ENCODE results near the gene TIMELESS. TPM values are rescaled to one million over a fixed set of nuclear protein-coding genes. Genes with fewer than 3 reads are reported as not detected.
"Not testable (repeated sequence)": the region's sequence is repeated elsewhere in the genome, so short reads cannot be mapped to it uniquely, and the experiment has no call there.

Gene TIMELESS, protein sequence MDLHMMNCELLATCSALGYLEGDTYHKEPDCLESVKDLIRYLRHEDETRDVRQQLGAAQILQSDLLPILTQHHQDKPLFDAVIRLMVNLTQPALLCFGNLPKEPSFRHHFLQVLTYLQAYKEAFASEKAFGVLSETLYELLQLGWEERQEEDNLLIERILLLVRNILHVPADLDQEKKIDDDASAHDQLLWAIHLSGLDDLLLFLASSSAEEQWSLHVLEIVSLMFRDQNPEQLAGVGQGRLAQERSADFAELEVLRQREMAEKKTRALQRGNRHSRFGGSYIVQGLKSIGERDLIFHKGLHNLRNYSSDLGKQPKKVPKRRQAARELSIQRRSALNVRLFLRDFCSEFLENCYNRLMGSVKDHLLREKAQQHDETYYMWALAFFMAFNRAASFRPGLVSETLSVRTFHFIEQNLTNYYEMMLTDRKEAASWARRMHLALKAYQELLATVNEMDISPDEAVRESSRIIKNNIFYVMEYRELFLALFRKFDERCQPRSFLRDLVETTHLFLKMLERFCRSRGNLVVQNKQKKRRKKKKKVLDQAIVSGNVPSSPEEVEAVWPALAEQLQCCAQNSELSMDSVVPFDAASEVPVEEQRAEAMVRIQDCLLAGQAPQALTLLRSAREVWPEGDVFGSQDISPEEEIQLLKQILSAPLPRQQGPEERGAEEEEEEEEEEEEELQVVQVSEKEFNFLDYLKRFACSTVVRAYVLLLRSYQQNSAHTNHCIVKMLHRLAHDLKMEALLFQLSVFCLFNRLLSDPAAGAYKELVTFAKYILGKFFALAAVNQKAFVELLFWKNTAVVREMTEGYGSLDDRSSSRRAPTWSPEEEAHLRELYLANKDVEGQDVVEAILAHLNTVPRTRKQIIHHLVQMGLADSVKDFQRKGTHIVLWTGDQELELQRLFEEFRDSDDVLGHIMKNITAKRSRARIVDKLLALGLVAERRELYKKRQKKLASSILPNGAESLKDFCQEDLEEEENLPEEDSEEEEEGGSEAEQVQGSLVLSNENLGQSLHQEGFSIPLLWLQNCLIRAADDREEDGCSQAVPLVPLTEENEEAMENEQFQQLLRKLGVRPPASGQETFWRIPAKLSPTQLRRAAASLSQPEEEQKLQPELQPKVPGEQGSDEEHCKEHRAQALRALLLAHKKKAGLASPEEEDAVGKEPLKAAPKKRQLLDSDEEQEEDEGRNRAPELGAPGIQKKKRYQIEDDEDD
- 9.4 TPM for total RNA-seq

DNA sequence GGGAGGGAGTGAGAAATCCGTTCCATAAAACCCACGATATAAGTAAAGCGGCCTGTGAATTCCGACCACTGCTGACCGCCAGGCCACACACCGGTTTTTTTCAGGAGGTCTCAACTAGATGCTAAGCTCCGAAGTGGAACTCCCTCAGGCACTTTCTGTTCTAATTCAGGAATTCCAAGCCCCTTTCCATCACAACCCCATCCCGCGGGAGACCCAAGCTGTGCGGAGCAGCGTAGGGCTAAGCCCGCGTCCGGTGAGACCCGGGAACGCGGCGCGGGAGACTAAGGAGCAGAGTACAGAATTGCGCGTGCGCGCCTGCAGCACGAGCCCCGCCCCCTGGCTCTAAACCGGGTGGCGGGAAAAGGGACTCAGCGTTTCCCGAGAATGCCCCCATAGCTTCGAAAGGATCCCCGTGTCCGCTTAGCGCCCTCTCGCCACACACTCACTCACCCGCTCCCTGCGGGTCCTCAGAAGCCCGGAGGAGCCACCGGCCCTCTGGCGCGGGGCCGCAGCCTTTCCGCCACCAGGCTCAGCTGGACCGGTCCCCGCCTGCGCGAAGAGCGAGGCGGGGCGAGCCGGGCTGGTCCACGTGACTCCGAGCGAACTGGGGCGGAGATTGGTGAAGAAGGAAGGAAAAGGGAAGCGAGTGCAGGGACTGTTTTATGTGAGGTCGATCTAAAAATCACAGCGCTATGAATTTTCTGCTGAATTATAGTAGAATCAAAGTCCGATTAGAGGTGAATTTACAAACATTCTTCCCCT is at the start of gene TIMELESS:
Gene TIMELESS, minus strand, starts transcription at position 567 of the 762 bp plus-strand sequence. CDS start 15,256 bp downstream, outside the sequence.
- peak; percentile 90 for DNase-seq

DNA sequence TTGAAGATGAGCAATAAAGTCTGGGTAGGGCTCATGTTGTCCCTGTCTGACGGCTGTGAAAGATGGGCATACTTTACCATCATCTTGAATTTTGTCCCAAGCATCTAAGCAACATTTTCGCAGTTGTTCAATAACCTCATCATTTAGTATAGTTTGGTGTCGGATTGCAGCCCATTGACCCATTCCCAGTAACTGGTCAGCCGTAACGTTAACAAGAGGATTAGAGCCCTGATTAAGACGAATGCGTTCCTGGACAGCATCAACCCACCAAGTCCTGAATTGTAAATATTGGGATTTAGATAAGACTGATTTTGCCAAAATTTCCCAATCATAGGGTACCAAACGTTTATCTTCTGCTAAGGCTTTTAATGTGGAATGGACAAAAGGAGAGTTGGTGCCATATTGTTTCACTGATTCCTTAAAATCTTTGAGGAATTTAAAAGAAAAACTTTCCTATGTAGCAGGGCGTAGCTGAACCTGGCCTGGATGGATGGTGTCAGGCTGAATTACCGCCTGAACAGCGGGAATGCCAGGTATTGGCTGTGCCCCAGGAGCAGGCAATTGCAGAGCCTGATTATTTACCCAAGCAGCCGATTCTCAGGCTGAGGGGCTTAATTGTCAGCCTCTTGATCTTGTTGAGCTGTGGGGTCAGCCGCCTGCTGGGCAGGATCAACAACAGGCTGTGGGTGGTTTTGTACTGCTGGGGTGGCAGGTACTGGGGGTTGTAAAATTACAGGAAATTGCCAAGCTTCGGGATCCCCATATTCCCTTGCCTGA is 49.1 kb upstream of the TIMELESS start:
- not testable (repeated sequence) for DNase-seq

DNA sequence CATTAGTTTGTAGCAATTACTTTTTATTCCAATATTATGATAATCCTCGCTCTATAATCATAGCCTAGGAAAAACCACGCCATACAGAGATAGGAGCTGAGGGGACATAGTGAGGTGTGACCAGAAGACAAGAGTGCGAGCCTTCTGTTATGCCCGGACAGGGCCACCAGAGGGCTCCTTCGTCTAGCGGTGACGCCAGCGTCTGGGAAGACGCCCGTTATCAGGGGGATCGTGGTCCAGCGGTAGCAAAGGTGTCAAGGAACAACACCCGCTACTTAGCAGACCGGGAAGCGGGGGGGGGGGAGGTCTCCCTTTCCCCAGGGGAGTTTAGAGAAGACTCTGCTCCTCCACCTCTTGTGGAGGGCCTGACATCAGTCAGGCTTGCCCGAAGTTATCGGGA is 47.5 kb upstream of the TIMELESS start:
- DNase-seq, result not testable (repeated sequence)

DNA sequence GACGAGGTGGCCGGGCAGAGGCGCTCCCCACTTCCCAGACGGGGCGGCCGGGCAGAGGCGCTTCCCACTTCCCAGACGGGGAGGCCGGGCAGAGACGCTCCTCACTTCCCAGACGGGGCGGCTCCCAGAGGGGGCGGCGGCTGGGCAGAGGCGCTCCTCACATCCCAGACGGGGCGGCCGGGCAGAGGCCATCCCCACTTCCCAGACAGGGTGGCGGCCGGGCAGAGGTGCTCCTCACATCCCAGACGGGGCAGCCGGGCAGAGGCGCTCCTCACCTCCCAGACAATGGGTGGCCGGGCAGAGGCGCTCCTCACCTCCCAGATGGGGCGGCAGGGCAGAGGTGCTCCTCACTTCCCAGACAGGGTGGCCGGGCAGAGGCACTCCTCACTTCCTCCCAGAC is 45.3 kb upstream of the TIMELESS start:
- DNase-seq, result not testable (repeated sequence)

DNA sequence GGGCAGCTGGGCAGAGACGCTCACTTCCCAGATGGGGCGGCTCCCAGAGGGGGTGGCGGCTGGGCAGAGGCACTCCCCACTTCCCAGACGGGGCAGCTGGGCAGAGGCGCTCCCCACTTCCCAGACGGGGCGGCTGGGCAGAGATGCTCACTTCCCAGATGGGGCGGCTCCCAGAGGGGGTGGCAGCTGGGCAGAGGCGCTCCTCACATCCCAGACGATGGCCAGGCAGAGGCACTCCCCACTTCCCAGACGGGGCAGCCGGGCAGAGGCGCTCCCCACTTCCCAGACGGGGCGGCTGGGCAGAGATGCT is 44.8 kb upstream of the TIMELESS start:
- DNase-seq, result not testable (repeated sequence)

DNA sequence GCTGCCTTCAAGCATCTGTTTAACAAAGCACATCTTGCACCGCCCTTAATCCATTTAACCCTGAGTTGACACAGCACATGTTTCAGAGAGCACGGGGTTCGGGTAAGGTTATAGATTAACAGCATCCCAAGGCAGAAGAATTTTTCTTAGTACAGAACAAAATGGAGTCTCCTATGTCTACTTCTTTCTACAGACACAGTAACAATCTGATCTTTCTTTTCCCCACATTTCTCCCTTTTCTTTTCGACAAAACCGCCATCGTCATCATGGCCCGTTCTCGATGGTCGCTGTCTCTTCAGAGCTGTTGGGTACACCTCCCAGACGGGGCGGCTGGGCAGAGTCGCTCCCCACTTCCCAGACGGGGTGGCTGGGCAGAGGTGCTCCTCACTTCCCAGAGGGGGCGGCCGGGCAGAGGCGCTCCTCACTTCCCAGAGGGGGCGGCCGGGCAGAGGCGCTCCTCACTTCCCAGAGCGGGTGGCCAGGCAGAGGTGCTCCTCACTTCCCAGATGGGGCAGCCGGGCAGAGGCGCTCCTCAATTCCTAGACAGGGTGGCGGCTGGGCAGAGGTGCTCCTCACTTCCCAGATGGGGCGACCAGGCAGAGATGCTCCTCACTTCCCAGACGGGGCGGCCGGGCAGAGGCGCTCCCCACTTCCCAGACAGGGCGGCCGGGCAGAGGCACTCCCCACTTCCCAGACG is 44.3 kb upstream of the TIMELESS start:
- not testable (repeated sequence) for DNase-seq

DNA sequence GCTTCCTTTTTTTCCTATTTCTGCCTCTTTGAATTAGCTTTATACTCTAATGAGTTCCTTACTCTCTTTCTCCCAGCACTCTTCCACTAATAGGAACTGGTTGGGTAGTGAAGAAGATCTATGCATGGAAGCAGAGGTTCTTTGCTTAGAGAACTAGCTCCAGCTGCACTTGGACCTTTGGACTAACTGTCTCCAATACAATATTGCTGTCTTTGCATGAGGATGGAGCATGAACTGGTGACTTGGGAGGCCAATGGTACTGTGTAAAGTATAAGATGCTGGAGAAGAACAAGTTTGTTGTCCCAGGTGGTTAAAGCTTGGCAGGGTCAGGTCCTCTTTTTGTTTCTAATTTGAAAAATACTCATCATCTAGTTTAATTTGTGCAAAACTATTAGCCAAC is 41.1 kb upstream of the TIMELESS start:
- no peak for DNase-seq

DNA sequence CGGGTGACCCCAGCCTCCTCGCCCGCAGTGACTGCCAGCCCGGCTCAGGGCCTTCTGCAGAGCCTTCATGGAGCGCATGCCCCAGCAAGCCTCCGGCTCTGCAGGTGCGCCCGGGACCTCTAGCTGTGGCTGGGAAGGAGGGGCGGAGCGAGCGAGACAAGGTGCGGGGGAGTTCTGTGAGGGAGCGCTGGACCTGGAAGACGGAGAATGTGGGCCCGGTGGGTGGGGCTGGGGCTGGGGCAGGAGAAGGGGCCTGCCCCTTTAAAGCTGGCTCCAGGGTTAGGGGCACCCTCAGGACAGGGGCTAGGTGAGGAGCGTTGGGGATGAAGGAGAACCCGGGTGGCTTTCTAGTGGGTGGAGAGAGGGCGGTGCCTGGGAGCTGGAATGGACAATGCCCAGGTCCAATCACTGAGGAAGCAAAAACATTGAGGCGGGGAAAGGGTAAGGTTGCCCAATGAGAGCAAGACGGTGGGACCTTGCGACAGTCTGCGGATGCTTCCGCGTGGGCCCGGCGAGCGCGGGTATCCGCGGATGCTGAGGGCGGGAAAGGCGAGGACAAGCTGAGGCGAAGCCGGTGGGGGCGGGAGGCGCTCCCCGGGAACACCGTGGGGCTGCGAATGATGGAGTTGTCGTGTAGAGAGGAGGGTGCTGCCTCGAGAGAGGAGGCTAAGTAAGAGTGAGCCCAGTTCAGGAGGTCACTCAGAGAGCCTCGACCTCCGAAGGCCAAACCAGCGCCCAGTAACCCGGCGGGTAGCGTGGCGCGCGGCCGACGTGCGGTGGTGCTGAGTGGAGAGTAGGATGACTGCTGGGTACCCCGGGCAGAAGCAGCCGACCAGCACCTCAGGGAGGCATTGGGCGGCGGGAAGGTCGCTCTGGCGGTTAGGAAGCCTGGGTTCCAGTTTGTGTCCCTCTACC is 39.1 kb upstream of the TIMELESS start, which contains the start of gene GLS2:
Gene GLS2, minus strand, starts transcription at position 121 of the 915 bp plus-strand sequence. Its CDS starts 43 bp downstream, at position 78.
- DNase-seq, result peak; percentile 18

DNA sequence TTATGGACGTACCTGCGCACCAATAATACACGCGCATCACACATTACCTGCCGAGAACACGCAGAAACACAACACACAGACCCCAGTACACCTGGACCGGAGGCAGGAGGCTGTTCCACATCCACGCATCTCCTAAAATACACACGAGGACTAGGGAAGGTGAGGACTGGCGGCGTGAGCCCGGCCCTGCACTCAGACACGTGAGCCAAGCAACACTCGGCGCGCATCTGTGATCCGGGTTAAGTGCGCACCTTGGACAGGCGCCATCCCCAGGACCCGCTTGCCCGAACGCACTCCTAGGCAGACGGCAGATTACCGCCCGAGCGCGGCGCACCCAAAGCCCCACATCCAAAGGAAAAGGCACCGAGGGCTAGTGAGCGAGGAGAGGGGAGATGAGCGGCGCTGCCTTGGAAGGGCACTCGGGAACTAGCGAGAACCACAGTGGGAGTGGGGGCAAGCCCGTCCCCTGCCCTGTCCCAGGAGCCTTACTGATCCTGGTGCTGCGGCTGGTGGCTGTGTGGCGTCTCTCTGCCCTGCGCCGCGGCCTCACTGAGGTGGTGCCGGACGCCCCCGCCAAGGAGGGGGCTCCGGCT is 38.3 kb upstream of the TIMELESS start:
- no peak for DNase-seq

DNA sequence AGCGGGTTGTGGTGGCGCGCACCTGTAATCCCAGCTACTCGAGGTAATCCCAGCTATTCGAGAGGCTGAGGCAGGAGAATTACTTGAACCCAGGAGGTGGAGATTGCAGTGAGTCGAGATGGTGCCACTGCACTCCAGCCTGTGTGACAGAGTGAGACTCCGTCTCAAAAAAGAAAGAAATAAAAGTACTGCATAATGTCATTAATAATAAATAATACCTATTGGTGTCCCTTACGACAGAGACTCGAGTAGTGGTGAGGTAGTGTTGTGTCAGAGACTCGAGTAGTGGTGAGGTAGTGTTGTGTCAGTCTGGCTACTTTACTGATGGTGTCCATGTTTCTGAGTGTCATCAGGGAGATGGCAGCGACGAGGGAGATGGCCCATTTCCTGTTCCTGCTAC is 37.5 kb upstream of the TIMELESS start:
- DNase-seq, result no peak

DNA sequence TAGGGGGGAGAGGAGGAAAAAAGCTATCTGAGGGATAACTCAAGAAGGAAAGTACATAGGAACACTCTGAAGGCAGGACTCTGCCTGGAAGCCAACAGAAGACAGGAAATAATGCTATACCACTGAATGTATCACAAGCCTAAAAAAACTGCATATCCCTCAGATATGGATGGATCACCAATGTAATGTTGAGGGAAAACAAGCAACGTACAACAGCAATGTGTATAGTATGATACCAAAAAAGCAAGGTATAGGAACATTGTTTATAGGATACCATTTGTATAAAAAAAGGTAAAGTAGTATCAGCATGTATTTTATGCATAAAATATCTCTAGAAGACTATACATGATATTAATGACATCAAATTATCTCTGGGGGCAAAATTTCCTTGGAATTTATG is 35.3 kb upstream of the TIMELESS start:
- no peak for DNase-seq

DNA sequence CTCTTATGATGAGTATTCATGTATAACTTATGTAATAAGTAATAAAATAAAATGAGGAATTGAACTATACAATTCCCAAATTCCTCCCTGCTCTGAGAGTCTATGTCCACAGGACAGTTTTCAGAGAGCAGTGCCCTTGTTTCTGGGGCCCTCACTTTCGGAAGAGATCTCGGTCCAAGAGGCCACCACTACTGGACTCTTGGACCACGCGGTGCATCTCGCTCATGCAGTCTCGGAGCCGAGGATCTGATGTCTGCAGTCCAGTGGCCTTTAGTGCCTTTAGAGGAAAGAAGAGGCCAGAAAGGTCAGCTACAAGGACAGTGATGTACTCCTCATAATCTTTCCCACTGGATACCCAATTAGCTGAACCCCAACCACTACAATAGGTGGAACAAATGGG is 30.4 kb upstream of the TIMELESS start:
- DNase-seq, result no peak

DNA sequence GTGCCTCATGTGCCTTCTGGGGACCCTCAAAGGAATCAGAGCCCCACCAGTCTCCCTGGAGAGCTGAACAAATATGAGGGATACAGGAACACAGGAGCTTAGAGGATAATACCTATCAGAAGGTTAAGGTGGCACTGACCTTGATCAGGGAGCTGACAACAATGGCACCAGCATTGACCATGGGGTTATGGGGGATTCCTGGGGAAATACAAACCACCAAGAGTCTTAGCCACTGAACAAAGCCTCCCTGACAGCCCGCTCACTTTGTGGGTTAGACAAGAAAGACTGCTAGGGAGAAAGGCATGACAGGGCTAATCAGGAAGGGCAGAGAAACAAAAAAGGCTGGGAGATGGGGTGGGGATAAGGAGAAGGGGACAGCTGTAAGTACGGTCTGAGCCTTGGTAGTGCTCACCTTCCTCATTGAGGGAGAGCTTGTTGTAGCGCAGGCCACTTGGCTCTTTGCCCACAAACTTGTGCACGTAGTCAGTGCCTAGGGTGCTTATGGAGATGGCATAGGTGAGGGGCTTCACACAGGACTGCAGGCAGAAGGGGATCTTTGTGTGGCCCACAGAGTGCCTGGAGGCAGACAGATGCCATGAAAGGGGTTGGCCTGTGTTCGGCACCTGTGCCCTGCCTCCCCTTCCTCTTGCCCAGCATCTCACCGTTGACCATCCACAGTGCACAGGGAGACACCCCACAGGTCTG is 28.4 kb upstream of the TIMELESS start:
- DNase-seq, result no peak

DNA sequence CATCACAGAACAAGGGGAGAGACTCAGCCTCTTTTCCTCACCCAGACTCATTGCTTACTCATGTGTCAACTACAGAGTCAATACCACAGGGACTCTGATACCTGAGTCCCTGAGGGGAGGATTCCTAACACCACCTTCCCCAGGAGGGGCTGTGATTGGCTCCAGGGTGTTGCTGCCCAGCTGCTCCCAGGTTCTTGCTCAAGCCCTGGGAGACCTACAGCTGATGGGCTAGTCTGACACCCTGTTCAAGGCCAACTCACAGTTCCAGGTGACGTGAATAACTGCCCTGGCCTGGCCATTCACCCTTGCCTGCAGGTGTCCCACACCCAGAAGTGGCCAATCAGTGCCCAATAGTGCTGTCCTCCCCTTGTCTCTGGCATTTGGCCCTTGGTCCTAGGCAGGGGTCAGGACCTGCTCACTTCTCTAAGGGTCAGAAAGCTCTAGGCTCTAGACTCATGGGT is 27.8 kb upstream of the TIMELESS start:
- DNase-seq, result no peak

DNA sequence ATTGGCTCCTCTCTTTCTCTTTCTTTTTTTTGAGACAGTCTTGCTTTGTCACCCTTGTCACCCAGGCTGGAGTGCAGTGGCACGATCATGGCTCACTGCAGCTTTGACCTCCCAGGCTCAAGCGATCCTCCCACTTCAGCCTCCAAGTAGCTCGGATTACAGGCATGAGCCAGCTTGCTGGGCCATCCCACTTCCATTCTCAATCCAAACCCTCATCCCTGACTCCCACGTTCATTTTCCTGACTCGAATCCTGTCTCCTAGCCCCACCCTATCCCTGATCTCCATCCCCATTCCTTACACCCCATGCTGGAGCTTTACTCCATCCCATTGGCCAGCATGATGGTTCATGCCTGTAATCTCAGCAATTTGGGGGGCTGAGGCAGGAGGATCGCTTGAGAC is 26.9 kb upstream of the TIMELESS start:
- DNase-seq, result no peak

DNA sequence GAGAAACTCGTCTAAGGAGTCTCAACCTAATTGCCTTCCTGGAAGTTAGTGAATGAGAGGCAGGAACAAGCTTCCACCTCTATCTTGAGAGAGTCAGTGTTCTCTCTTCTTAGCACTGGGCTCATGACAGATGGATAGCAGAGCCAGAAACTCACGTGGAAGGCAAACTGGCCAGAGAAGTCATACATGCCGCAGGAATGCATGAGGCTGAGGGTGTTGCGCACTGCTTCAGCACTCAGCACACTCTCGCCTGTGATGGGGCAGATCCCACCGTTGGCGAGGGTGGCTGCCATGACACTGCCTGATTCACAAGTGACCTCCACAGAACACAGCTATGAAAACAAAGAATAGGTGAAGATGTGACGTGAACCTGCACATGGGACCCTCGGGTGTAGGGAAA is 25.2 kb upstream of the TIMELESS start:
- no peak for DNase-seq

DNA sequence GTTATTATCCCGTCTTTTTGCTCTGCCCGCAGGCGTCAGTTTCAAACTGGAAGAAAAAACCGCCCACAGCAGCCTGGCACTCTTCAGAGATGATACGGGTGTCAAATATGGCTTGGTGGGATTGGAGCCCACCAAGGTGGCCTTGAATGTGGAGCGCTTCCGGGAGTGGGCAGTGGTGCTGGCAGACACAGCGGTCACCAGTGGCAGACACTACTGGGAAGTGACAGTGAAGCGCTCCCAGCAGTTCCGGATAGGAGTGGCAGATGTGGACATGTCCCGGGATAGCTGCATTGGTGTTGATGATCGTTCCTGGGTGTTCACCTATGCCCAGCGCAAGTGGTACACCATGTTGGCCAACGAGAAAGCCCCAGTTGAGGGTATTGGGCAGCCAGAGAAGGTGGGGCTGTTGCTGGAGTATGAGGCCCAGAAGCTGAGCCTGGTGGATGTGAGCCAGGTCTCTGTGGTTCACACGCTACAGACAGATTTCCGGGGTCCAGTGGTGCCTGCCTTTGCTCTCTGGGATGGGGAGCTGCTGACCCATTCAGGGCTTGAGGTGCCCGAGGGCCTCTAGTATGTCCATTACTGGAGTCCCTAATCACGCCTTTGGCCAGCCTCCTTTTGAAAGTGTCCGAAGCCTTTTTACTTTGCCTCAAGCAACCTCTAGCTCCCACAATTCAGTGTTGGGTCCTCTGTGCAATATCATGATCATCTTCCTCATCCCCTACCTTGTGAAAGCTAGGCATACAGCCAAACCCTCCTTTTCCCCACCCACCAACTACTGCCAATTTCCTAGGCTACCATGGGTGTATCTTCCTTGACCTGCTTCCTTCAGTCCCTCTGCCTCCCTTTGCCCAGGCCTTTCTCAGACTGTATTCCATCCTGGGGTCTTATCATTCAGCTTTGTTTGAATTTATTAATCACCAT is 20.0 kb upstream of the TIMELESS start:
- no peak for DNase-seq
